ENCODE results near the gene METTL22. TPM values are rescaled to one million over a fixed set of nuclear protein-coding genes. Genes with fewer than 3 reads are reported as not detected.

METTL22 gene
- total RNA-seq, 1 donor from 2014 or later: 31.5 TPM

DNA sequence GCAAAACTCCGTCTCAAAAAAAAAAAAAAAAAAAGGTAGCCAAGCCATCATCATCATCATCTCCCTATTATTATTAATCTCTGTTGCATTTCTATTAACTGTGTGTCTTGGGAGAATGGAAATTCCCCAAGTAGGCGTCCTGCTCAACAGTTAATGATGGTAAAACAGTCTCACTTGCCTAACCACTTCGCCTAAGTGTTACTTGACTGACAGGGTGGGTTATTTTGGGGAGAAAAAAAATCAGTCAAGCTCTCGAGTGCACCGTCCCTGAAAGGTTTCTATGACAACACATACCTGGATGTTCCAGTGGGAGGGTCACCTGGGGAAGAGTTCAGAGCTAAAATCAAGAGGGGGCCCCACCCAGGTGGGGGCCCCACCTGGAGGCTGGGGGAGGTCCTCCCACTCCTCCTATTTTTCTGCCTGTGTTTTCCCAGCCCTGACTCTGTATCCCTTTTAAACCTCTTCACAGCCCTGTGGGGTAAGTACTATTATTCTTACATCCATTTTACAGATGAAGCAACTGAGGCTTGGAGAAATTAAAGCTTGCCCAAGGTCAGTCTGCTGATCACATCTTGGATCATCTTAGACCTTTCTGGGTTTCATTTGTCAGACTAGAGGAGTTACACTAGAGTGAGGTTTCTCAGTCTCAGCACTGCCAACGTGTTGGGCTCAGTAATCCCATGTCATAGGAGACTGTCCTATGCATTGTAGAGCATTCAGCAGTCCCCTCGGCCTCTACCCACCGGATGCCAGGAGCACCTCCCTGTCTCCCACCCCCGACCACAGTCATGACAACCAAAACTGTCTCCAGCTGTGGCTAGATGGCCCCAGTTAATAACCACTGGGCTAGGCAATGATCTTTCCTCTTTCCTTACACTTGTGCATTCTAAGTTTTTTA is 41.9 kb downstream of the METTL22 start:
- no peak for DNase-seq (ENCODE audit: low spot score)

DNA sequence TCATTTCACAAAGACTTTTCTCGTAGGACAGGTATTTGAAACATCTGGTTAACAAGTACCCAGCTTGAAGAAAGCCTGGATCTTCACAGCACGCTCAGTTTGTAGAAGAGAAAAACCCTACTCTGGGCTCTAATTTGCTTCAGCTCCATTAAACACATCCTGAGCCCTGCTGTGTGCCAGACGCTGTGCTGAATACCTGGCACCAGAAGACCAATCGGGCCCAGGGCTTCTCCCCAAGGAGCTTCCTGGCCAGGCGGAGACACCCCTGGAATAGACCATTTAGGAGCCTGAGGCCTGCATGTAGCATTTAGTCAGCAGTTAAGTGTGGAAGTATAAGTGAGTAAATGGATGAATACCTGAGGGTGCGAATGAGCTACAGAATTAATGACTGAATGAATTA is 44.0 kb downstream of the METTL22 start:
- DNase-seq (ENCODE audit: low spot score): no peak

DNA sequence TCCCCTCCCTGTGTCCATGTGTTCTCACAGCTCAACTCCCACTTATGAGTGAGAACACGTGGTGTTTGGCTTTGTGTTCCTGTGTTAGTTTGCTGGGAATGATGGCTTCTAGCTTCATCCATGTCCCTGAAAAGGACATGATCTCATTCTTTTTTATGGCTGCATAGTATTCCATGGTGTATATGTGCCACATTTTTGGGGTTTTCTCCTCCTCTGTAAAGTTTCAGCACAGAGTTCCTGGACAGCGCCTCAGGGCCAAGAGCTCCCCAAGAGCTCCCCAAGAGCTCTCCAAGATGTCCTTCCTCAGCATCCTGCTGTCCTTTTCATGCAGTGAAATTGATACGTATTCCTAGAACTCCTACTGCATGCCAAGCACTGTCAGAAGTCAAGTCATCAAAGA is 46.0 kb downstream of the METTL22 start:
- DNase-seq (ENCODE audit: low spot score): no peak

DNA sequence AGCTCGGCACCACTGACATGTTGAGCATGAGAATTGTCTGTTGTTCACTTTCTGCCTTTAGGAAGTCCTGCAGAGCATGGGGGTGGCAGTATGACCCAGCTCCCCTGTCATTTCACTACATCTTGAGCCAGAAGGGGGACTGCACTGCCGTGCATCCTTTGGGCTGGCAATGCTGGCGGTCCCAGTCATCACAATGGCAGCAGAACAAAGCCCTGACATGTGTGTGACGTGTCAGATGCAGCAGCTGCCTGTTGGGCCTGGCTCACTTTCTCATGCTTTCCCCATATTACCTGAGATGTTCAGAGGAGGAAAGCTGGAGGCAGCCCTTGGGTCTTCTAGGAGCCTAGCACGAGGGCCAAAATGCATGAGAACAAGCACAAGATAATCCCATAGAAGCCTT is 46.6 kb downstream of the METTL22 start:
- no peak for DNase-seq (ENCODE audit: low spot score)

DNA sequence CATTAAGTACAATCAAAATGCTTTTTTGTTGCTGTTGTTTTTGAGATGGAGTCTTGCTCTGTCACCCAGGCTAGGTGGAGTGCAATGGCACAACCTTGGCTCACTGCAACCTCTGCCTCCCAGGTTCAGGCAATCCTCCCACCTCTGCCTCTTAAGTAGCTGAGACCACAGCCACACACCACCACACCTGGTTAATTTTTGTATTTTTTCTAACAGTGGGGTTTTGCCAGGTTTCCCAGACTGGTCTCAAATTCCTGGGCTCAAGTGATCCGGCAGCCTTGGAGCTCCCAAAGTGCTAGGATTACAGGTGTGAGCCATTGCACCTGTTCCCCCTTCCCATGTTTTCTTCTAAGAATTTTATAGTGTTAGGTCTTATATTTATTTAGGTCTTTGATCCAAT is 48.0 kb downstream of the METTL22 start:
- DNase-seq (ENCODE audit: low spot score): no peak

DNA sequence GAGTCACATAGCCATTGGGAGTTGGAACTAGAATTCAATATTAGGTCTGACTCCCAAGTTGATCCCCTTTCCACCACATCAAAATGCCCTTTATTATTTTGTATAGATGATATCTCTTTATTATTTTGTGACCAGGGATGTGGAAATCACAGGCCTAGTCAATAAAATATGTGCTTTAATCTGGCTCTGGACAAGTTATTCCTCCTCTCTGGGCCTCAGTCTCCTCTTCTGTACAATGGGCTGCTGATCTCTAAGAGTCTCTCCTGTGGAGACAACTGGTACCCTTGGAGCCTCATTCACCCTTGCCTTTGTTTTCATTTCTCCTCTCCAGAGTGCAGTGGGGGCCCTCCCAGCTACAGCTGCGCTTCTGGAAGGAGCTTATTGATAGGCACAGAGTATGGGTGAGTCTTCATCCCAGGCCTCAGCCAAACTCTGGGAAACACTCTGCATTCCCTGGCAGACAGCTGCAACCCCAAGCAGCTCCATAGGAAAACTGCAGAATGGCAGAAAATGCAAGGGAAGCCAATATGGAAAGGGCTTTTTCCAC is 48.6 kb downstream of the METTL22 start:
- DNase-seq (ENCODE audit: low spot score): no peak

DNA sequence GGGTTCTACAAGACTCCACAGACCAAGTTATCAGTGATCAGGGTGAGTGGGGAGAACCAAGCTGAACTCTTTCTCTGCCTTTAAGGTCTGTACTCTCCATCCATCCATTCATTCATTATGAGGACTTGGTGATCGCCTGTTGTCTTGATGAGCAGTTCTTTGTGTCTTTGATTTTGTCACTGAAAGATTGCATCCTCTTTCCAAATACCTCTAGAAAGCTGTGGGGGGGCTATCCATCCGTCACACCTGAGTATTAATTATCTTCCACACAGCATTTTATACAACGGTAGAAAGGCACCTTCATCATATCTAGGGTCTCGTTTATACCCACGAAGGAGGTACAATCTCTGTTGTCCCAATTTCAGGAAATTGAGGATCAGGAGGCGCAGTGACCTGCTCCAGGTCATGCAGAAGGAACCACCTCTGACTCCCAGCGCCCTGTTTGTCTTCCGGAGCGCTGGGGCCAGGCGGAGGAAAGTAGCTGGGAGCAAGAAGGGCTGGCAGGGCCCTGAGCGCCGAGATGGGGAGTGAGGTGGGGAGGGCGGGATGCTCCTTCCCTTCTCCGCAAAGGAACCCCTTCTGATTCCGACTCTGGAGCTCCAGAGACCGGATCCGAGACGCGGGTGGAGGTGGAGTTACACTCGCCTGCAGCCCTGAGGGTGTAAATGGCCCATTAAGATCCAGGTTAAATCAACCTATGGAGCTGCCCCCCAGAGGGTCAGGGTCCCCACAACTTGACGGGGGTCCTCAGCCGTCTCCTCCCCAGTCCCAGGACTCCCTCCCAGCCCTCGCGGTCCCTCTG is 52.3 kb downstream of the METTL22 start:
- DNase-seq (ENCODE audit: low spot score): no peak

DNA sequence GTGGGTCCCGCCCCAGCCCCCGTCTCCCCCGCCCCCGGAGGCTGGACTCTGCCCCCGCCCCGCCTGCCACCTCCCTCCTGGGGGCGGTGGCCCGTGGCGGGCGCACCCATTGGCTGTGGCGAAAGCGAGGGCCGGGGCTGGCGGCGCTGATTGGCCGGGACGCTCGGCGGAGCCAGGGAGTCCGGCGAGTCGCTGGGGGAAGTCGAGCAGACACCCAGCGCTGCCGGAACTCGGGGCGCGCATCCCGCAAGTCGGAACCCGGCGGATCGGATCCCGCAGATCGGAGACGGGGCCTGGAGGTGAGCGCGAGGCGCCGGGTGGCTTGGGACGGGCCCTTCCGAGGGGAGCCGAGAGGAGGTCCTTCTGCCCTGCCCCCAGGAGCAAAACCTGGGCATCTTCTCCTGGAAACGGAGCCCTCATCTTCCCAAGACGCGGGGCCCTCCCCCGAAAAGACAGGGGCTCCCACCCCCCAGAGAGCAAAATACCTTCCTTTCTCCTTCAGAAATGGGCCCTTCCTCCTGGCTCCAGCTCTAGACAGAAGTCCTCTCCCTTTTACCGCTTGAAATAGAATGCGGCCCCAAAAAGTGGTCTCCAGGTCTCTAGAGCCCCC is 53.0 kb downstream of the METTL22 start, which contains the start of gene ABAT:
Gene ABAT, plus strand, starts transcription at position 205 of the 610 bp plus-strand sequence. CDS start 61,123 bp downstream, outside the sequence.
- peak; percentile 97 for DNase-seq (ENCODE audit: low spot score)

DNA sequence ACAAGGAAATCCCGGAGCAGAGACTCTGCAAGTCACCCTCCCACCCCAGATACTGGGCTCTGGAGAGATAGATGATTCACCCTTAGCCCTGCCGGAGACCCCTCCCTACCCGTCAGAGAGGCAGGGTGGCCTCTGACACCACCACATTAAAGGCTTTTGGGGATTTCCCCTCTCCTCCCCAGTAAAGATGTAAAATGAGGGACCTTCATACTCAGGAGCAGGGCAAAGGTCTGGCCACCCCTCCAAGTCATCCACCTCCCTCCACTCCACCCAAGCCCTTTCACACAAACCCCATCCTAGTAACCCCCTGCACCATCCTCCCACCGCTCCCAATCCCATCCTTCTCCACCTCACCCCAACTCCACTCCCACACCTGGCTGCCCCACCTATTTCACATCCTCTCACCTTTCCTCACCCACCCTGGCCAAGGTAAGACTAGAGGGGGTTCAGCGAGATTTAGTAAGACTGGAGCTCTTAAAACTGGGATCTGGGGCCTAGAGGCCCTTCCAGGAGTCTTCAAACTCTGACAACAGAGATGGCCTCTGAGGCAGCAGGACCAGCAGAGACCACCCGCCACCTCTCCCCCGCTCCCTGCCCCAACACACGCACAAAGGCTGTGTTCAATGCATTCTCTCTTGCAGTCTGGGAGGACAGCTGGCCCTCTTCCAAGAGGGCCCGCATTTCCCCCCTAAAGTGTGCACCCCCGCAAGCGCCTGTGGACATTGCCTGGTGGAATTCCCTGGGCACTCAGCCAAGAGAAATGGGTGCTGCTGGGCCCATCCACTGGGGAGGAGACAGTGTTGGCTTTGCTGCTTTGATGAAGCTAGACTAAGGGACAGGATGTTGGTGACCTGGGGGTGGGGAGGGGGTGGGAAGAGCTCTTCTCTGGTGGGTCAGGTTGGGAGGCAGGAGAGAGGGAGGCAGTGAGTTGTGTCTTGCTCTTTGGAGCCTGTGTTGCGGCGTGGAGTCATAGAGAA is 54.0 kb downstream of the METTL22 start:
- DNase-seq (ENCODE audit: low spot score): no peak

DNA sequence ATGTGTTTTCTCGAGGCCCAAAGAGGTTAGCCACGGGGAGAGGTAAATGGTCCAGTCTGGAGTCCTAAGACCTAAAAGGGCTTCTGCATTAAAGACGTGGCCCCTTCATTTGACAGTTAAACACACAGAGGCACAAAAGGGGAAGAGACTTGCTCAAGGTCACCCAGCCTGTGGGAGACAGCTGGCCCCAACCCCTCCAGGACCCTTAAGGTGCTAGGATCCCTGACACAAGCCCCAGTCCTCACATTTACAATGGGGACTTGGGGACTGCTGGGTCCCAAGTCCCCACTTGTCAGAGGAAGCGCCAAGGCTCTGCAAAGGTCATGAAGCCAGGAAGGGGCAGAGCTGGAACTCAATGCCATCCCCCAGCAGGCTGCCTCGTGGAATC is 54.7 kb downstream of the METTL22 start:
- DNase-seq (ENCODE audit: low spot score): no peak

DNA sequence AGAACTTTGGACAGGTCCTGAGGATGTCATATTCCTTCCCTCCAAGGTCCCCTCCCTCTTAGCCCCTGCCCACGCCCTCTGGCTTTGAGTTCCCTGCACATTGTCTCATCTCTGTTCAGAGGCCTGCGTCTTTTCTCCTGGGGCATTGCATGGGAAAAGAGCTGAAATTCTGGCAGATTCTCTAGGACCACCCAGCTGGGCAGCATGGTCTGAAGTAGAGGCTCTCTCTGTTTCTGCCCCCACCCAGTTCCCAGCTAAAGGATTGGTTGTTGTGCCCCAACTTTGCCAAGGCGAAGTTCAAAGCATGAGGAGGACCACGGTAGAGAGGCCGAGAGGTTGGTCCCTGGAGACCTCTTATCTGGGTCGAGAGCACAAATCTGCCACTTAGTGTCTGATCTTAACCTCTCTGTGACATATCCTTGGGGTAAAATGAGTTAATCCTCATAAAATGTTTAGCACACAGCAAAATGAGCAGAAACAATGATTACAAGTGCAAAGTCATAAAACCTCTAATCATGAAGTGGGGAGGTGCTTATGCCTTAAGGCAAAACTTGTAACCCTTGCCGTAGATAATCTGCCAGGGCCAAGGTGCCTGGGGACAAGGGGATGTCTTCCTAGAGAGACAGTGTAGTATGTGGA is 55.4 kb downstream of the METTL22 start:
- no peak for DNase-seq (ENCODE audit: low spot score)

DNA sequence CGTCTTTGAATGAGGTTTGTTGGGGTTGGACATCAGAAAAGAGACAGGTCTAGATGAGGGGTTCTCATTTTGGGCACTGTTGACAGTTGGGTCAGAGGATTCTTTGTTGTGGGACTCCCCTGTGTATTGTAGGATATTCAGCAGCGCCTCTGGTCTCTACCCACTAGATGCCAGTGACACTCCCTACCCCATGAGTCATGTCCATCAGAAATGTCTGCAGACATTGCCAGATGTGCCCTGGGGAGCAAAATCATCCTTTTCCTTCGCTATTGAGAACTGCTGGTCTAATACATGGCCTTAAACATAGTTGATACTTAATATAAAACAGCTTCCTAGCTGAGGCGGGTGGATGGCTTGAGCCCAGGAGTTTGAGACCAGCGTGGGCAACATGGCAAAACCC is 56.0 kb downstream of the METTL22 start:
- DNase-seq (ENCODE audit: low spot score): no peak

DNA sequence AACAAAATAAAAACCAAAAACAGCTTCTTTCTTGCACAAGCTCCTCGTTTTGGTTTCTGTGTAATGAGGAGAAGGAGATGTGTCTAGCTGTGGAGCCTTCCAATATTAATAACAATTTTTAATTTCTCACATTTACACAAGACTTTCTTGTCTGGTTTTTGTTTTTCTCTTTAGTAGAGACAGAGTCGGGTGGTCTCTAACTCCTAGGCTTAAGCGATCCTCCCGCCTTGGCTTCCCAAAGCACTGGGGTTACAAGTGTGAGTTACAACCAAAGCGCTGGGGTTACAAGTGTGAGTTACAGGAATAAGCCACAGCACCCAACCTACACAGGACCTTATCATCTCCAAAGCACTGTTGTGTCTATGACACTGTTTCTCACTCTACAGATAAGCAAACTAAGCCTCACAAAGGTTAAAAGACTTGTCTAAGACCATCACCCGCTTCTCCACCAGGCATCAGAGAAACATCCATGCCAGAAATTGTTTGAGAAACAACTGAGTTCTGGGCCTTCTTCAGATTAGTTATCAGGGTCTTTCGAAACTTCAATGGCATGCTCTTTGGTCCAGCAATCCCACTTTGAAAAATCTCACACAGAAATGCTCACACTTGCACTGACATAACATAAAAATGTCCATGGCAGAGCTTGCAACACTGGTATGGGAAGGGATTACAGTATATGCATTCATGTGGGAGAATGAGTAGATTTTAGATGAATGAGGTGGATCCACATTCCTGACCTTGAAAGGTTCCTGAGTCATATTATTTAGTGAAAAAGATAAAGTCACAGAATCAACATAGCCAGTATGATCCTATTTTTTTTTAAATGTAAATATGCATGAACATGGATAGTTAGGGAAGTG is 56.8 kb downstream of the METTL22 start:
- DNase-seq (ENCODE audit: low spot score): no peak

DNA sequence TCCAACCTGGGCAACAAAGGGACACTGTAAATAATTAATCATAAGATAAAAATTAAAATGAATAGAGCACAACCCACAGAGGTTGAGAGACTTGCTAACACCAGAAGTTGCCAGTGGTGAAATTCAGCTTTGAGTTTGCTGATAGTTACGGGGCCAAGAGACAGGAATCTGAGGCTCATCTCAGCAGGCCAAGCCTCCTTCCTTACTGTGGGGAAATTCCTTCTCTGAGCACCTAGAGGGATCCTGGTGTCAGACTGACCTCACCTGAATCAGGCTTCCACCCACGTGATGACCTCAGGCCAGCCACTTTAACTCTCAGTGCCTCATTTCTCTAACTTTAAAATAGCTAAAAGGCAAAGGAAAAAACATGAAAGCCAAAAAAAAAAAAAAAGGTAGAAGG is 57.7 kb downstream of the METTL22 start:
- no peak for DNase-seq (ENCODE audit: low spot score)

DNA sequence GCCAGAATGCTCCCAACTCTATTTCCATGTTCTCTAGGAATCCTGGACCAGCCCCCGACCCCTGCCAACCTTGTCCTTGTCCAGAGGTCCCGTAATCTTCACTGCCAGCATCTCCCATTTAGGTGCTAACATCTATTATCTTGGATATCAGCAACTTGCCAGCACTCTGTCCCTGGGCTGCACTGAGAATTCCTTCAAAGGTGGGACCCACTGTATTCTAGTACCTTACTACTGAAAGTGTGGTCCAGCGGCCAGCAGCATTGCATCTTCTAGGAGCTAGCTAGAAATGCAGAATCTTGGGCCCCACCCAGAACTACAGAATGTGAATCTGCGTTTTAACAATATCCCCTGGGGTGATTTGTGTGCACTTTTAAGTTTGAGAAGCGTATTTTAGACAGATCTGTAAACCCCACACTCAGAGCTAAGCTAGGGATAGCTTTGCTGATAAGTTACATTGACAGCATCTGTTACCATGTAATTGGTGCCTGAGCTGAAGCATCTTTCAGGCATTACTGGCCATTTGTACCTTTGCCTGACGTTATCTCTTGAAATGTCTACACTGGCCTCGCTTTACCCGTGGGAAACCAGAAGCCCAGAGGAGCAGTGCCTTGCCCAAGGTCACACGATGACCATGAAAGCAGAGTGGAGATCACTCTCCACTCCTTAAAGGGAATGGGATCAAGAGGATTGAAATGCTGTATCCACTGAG is 61.2 kb downstream of the METTL22 start:
- no peak for DNase-seq (ENCODE audit: low spot score)

DNA sequence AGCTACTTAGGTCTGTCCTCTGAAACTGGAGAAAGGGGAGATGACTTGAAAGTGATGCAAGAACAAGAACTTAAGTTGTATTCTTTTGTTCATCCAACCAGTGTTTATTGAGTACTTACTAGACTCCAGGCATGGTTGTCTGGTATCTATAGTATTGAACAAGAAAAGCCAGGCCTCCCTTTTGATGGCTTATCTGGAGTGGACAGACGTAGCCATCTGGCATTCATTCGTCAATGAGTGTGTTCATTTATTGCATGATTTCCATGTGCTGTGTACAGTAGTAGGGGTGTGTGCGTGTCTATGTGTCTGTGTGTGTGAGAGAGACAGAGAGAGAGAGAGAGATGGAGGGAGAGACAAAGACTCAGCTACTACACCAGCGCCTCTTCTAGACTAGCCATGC is 62.1 kb downstream of the METTL22 start:
- DNase-seq (ENCODE audit: low spot score): no peak

DNA sequence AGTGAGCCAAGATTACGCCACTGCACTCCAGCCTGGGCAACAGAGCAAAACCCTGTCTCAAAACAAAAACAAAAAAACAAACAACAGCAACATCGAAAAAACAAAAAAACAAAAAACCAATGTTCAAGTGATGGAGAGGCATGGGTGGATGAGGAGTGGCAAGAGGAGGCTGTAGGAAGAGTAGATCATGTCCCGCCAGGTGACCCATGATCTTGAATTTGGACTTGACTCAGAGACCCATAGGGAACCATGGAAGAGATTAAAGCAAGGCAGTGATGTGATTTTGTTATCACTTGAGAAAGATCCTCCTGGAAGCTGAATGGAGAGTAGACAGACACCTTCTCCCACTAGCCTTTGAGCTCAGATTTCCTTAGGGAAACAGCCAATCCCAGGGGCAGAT is 64.1 kb downstream of the METTL22 start:
- DNase-seq (ENCODE audit: low spot score): no peak

DNA sequence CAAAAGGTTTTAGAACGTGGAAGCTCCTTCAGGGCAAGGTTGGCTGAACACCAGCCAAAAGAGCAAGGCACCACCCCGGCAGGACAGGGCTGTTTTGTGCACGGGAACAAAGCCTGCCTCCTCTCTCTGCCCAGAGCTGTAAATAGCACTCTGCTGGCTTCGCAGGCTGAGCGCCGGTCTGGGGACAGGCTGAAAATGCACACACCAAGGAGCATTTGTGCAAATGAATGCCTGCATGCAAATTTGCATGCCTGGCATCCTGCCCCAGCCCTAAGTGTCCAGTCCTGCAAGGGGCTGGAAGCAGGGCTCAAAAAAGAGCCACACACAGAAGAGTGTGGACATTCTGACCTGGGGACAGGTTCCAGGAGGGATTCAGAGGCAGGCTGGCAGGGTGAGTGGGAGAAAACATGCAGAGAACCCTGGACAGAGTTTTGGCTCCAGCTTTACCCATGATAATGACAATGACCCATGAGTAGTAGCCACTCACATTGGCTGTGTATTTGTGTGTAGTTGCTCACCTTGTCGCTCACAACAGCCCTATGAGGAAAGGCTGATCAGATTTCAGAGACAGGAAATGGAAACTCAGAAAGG is 64.6 kb downstream of the METTL22 start:
- DNase-seq (ENCODE audit: low spot score): no peak
